H1 (cell line): ENCODE data around the gene PRR5L. TPM values are rescaled to one million over a fixed set of nuclear protein-coding genes. Genes with fewer than 3 reads are reported as not detected.

Source experiments
- NRF1 ChIP-seq: IDR thresholded peaks from 2 replicates; pipeline ENCODE4 v1.6.1; 2011; ENCODE audit warnings: mild to moderate bottlenecking, low read depth, low read length, improper control_type of control experiment
- polyA plus RNA-seq, 7 experiments: library from polyadenylated mRNA; depleted of rRNA in 3 of 7; stranded (reverse) in 5 of 7; unstranded in 2 of 7; fragments of >200 nt in 5 of 7; fragments of 200-250 nt in 2 of 7; gene quantifications; 1 replicate in 5 of 7; 2 replicates in 1 of 7; 4 replicates in 1 of 7; pipeline versions ENCODE4 v1.2.1 to v1.2.3, GENCODE V29; 2011 to 2013; ENCODE audit warnings: missing spikeins in 2 of 7, mixed read lengths in 2 of 7
- total RNA-seq: library from RNA; stranded (reverse); fragmentation: NEBNext Ultra II Directional; extraction: Animal tissue kit (Norgen Biotek cat#: 25700); gene quantifications from 2 replicates; pipeline ENCODE4 v1.2.1, GENCODE V29; 2021

PRR5L gene
- total and polyA plus RNA-seq, 2 of the 8 experiments (the other 6 are each of a cell fraction or from before 2014, with no cell fraction given): 6.6 to 10.1 TPM

DNA sequence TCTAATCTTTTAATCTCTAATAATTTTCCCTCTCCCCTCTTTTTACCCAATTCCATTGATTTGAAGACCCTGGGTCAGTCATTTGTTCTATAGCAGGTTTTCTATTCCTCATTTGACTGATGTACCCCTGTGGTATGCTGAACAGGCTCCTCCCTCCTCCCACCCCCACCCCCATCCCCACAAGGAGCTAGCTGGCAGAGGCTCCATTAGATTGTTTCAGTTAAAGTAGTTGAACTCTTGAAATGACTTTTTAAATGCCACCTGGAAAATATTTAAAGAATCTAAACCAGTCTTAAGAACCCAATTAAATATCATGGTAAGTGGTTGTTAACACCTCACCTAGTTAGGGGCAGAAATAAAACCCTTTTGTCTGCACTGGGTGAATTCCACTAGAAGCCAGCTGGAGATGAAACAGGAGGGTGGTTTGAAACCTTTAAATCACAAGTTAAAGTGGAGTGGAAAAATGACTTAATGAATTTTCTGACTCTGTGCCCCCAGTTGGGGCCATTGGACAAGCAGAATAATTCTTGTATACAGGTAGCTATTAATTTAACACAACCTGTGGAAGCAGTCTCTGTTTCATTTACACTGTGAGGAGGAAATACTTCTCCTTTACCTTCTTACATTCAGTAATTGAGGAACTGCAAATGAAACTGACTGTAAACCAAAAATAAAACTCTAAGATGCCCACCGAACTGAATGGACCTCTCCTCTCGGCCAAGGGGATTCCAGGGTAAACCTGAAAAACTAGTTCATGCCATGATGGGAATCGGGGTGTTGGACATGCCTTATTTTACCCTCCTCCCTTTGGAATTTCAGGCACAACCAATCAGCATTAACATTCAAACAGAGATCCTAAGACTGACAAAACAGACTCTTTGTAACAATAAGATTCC is 30.7 kb downstream of the PRR5L start (continued):
- TF ChIP-seq NRF1: no peak
